GM19193 (cell line): ENCODE results near the gene PRDX3.

Source experiments
- POLR2A ChIP-seq: IDR thresholded peaks from 4 replicates; pipeline ENCODE4 v1.6.1; 2011; ENCODE audit not compliant: insufficient read depth, insufficient read length; ENCODE audit errors: extremely low read depth

PRDX3 gene

DNA sequence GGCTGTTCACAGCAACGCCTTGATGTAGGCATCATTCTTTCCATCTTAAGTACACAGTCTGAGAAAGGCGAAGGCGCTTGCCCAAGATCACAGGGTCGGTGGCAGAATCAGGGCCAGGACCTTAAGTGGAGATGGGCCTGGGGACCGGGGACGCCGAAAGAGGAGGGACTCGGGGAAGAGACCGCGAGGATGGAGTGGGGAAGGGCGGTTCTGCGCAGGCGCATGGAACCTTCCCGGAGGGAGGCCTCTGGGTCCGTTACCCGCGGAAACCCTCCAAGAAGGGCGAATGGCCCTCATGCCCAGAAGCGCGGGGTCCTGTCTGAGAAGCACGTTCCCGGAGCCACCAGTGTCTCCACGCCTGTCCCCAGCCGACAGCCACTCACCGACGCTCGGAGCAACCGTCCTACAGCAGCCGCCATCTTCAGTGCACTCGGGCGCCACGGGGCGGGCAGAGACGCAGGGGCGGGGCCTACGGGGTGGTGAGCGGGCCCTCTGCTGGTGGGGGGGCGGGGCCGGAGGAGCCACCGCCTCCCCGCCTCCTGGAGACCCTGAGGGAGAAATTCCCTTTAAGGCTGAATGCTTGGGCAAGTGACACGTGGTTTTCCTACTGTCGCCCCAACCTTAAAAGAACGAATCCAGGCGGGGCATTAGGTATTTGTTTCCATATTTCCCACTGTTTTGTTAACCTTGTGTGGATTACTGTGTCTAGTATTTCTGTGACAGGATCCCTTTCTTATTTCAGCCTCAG is at the start of gene PRDX3:
TSS of gene PRDX3 (minus strand) at position 441 of the 748 bp plus-strand sequence. CDS start at position 419, 22 bp downstream.
- TF ChIP-seq POLR2A = peak; percentile 93

GRCh38 chr10:119227825-119228224 is 49.2 kb upstream of the PRDX3 start:
- no peak for TF ChIP-seq POLR2A

GRCh38 chr10:119225083-119225658 is 46.6 kb upstream of the PRDX3 start:
- TF ChIP-seq POLR2A = no peak

GRCh38 chr10:119222966-119223386 is 44.4 kb upstream of the PRDX3 start:
- TF ChIP-seq POLR2A = no peak

DNA sequence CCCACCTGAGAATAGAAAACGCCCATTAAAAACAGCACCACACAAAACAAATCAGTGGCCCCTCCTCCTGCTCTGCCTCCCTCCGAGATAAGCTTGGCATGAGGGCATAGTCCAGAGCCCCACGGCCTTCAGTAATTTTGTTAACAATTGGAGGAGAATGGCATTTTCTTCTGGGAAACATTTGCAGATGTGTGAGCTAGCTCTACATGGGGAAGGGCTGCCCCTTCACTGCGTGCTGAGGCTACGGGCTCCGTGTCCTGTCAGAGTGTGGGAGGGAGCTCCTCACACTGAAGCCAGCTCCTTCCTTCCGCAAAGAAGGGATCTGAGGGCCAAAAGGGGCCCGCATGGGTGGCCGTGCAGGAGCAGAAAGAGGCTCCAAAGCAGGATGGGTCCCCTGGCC is 43.9 kb upstream of the PRDX3 start:
- TF ChIP-seq POLR2A = no peak

DNA sequence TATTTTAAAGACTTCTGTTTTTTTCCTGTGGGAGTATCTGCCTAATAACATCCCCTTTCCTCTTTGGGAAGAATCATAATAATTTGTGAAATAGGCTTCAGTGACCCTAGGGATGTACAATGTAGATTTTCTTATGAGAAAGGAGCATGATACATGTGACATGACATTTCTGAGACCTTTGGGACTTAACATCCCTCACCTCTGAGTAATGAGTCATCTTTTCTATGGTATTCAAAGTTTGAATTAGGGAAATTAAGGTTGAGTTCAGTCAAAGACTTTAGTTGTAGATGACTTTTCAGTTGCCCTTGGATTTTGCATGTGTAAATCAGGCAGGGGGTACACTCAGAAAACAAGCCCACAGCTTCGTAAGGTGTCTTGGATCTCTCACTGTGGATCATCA is 43.1 kb upstream of the PRDX3 start:
- no peak for TF ChIP-seq POLR2A

GRCh38 chr10:119221201-119221600 is 42.6 kb upstream of the PRDX3 start:
- TF ChIP-seq POLR2A = no peak

DNA sequence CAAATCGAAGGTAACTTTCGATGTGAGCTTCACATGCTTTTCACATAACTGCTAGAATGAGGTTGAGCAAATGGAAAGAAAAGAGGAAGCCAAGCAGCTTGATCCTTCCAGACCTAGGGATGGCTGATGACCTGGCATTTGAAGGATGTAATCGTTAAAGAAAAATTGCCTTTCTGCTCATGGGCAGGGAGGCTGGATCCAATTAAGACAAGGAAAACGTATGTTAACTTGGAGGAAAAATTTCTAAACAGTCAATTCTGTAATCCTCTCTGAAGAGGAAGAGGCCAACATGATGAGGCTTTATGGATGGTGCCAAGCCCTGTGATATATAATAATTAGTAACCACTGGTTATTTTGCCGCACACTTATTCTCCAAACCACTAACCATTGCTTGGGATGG is 41.3 kb upstream of the PRDX3 start:
- TF ChIP-seq POLR2A = no peak

- no peak for TF ChIP-seq POLR2A
Measured at GRCh38 chr10:119217991-119218490, 39.4 kb upstream of the PRDX3 start.

DNA sequence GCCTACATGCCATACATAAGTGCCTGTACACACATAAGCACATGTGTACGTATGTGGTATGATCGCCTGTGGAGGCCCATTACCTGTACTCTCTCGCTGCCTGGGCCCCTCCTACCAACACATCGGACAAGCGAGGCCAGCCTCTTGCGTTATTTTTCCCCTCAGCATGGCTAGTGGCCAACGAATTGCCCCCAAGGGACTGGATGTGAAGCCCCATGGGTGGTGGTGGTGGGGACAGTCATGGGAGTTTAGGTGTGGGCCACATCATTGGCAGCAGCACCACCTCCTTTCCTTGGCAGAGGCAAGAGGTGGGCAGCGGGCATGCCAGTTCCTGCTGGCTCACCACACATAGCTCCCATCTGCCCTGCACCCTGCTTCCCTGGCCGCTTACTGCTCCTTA is 38.8 kb upstream of the PRDX3 start:
- no peak for TF ChIP-seq POLR2A

DNA sequence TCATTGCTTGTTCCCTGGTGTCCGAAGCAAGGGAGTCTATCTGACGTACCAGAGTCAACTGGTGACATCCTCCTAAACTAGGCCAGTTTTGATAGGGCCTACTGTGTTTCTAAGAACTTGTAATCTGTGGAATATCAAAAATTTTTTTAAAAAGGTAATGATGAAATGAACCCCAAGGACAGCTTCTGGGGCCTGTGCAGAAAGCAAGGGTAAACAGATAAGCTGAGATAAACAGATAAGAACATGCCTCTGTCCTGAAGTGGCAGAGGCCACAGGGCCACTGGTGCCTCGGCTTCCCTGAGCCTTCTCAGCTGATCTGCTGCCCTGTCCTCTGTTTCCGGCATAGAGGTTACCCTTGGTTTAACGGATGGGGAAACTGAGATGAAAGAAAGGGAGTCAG is 37.5 kb upstream of the PRDX3 start:
- TF ChIP-seq POLR2A = no peak

DNA sequence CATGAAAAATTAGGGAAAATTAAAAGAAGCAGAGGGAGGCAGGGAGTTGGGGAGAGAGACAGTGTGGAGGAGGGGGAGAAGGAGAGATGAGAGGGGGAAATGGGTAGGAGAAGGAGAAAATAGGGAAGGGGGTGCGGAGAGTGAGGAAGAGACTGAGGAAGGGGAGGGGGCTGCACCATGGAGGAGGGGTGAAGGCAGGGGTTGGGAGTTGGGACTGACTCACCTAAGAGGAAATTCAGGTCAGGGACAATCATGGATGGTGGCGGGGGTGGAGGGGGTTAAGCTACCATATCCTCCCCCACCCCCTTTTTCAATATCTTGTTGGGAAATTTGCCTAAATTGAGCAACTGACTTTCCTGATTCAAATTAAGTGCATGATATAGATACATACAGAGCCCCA is 36.8 kb upstream of the PRDX3 start:
- no peak for TF ChIP-seq POLR2A

- TF ChIP-seq POLR2A = no peak
Measured at GRCh38 chr10:119211625-119212441, 33.2 kb upstream of the PRDX3 start.

DNA sequence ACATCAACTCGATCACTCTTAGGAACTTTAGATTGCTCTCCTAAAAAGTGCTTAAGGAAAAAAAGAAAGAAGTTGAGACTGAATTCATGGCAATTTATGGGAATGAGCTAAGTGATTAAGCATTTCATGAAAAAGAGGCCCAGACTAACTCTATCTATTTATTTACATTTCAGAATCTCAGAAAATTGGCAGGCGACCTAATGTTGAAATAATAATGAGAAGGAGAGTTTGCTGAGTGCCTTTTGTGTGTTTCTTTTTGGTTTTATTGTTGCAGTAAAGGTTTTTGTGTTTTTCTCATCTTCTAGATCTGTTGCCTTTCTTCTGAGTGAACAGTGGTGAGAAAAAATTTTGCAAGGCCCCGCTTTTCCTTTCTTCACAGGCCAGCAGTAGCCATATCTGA is 32.6 kb upstream of the PRDX3 start:
- TF ChIP-seq POLR2A = no peak

DNA sequence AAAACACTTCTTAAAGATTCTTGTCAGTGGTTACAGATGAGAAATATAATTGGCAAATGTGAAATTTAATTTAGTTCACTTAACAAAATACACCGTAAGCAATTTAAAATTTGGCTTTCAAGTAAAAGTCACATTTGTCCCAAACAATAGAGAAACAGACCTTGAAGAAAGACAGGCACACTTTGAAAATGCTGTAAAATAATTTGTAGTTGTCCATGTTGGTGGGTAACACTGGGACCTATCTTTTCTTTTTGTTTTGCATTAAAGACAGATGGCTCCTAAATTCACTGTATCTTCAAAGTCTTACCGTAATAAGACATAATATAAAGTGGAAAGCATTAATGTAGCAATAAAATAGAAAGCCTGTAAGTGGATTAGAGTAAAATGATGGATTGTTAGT is 32.0 kb upstream of the PRDX3 start:
- no peak for TF ChIP-seq POLR2A
